Ascending aorta (tissue), 2 donors: ENCODE data around the gene GAST. TPM values are rescaled to one million over a fixed set of nuclear protein-coding genes. Genes with fewer than 3 reads are reported as not detected.
"Not testable (repeated sequence)": the region's sequence is repeated elsewhere in the genome, so short reads cannot be mapped to it uniquely, and the experiment has no call there.

Experiments used
- DNase-seq, 2 donors: peaks; one replicate each; pipeline ENCODE4 v3.0.0-alpha.2; 2019; ENCODE audit warnings: low spot score in 2 of 2
- H3K27ac ChIP-seq, 2 donors: fragments of 200-600 bp; sonication (generic); one replicate each; pipeline ENCODE4 v1.5.1; 2016 to 2017; ENCODE audit warnings: mild to moderate bottlenecking in 1 of 2
- H3K27me3 ChIP-seq: fragments of 200-600 bp; sonication (generic); one replicate; pipeline ENCODE4 v1.5.1; 2017
- H3K36me3 ChIP-seq, 2 donors: fragments of 200-600 bp; sonication (generic); one replicate each; pipeline ENCODE4 v1.5.1; 2016
- H3K4me1 ChIP-seq, 2 donors: fragments of 200-600 bp; sonication (generic); one replicate each; pipeline ENCODE4 v1.5.1; 2016 to 2017; ENCODE audit warnings: mild to moderate bottlenecking in 1 of 2
- H3K4me3 ChIP-seq, 2 donors: fragments of 200-600 bp; sonication (generic); one replicate each; pipeline ENCODE4 v1.5.1; 2016 to 2017; ENCODE audit warnings: mild to moderate bottlenecking in 1 of 2
- H3K9me3 ChIP-seq, 2 donors: fragments of 200-600 bp; sonication (generic); one replicate each; pipeline ENCODE4 v1.5.1; 2016
- intact Hi-C: fragments of 100-400 bp; cut with DNase I; formaldehyde crosslinking; loops from one replicate; pipeline ENCODE4 v1.15.1; 2023
- total RNA-seq: library from RNA; depleted of rRNA; stranded (reverse); fragments of >200 nt; gene quantifications from one replicate; pipeline ENCODE4 v1.1.0, GENCODE V29; 2016
- TF ChIP-seq, protein P1 (sequence below), 3 experiments: fragments of 200-600 bp in 2 of 3; fragments of 450-650 bp in 1 of 3; sonication (generic) in 2 of 3; IDR thresholded peaks; one replicate each; pipeline ENCODE4 v1.5.1; 2016 to 2019; ENCODE audit warnings: antibody characterized with exemption in 3 of 3, mild to moderate bottlenecking in 1 of 3, moderate library complexity in 1 of 3

Gene GAST
- total RNA-seq, 1 donor from 2014 or later: not detected

DNA sequence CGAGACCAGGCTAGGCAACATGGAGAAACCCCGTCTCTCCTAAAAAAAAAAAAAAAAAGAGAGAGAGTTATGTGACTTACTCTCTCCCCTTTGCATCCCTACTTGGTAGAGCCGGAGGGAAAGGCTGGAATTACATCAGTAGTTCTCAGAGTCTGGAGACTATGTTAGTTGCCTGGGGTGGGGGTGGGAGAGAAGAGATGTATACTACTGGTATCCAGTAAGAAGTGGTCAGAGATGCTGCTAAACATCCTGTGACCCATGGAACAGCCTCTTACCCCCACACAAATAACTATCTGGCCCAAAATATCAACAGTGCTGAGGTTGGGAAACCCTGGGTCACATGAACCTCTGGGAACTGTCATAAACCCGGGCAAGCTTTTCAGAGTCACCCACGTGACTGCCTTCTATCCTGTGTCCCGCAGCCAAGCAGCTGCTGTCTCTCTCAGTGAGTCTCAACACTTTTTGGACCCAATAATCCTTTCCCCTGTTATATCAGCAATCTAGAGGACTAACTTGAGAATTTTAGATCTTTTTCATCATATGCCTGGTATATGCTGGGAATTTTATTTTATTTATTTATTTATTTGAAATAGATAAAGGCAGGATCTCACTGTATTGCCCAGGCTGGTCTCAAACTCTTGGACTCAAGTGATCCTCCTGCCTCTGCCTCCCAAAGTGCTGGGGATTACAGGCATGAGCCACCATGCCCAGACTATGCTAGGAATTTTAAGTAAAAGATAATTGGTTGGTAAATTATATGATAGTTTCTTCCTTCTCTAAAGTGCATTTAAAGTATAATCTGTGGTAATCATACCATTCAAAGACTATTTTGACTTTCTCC lies 14.8 kb upstream of the GAST start:
- H3K4me1 ChIP-seq: no peaks in the 10 kb centered on the region
- H3K27me3 ChIP-seq: no peaks in the 10 kb centered on the region
- peak in 1 of 2 donors; percentile 77 for DNase-seq
- H3K9me3 ChIP-seq: no peaks in the 10 kb centered on the region
- intact Hi-C loops: no loop called here
- H3K4me3 ChIP-seq: no peak overlapping the region
- no peak overlapping the region for H3K27ac ChIP-seq
- peaks cover 31 to 32% of the 10 kb centered on the region in 2 donors for H3K36me3 ChIP-seq
- TF ChIP-seq, protein P1, sequence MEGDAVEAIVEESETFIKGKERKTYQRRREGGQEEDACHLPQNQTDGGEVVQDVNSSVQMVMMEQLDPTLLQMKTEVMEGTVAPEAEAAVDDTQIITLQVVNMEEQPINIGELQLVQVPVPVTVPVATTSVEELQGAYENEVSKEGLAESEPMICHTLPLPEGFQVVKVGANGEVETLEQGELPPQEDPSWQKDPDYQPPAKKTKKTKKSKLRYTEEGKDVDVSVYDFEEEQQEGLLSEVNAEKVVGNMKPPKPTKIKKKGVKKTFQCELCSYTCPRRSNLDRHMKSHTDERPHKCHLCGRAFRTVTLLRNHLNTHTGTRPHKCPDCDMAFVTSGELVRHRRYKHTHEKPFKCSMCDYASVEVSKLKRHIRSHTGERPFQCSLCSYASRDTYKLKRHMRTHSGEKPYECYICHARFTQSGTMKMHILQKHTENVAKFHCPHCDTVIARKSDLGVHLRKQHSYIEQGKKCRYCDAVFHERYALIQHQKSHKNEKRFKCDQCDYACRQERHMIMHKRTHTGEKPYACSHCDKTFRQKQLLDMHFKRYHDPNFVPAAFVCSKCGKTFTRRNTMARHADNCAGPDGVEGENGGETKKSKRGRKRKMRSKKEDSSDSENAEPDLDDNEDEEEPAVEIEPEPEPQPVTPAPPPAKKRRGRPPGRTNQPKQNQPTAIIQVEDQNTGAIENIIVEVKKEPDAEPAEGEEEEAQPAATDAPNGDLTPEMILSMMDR (IDR thresholded peaks at IDR 0.05): no peak

- intact Hi-C loops, H3K36me3 ChIP-seq, DNase-seq, H3K4me3 ChIP-seq, H3K27ac ChIP-seq, H3K27me3 ChIP-seq, H3K9me3 ChIP-seq, H3K4me1 ChIP-seq: not testable (repeated sequence)
These were observed 11.3 kb upstream of the GAST start for GRCh38 chr17:41700843-41701242.

GRCh38 chr17:41702712-41703111 lies 9.4 kb upstream of the GAST start:
- no peaks in the 10 kb centered on the region for H3K4me1 ChIP-seq
- no peak overlapping the region for H3K27ac ChIP-seq
- TF ChIP-seq, protein P1 (IDR thresholded peaks at IDR 0.05): no peak
- no peaks in the 10 kb centered on the region for H3K36me3 ChIP-seq
- no peak overlapping the region for H3K4me3 ChIP-seq
- no peaks in the 10 kb centered on the region for H3K27me3 ChIP-seq
- DNase-seq: no peak
- intact Hi-C loops: no loop called here
- H3K9me3 ChIP-seq: no peaks in the 10 kb centered on the region

DNA sequence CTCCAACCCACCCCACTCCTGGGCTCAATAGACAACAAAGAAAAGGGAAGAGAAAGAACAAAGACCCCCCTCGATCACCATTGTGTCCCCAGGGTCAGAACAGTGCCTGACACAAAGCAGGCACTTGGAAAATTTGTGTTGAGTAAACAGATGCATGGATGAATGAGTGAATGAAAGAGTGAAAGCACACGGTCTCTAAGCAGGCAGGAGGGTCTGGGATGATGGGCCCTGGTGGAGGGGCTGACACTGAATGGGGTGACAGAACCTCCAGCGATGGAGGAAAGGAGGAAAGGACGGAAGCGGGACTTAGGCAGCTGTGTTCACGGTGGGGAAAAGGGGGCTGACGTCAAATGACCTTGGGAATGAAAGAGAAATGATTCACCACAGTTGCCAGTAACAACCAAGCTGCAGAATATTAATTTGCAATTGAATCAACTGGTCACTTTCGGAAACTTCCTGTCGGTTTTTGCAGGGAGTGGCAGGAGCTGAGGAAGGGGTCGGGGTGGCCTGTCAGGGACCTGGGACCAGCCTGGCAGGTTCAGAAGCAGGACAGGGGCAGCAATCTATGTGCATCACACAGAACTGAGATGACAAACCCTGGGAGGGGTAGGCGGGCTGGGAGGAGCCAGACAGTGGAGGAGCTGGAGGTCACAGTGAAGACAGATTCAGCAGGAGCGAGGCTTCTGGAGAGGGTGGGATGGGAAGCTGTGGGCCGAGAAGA lies 6.7 kb upstream of the GAST start:
- intact Hi-C loops: no loop called here

DNA sequence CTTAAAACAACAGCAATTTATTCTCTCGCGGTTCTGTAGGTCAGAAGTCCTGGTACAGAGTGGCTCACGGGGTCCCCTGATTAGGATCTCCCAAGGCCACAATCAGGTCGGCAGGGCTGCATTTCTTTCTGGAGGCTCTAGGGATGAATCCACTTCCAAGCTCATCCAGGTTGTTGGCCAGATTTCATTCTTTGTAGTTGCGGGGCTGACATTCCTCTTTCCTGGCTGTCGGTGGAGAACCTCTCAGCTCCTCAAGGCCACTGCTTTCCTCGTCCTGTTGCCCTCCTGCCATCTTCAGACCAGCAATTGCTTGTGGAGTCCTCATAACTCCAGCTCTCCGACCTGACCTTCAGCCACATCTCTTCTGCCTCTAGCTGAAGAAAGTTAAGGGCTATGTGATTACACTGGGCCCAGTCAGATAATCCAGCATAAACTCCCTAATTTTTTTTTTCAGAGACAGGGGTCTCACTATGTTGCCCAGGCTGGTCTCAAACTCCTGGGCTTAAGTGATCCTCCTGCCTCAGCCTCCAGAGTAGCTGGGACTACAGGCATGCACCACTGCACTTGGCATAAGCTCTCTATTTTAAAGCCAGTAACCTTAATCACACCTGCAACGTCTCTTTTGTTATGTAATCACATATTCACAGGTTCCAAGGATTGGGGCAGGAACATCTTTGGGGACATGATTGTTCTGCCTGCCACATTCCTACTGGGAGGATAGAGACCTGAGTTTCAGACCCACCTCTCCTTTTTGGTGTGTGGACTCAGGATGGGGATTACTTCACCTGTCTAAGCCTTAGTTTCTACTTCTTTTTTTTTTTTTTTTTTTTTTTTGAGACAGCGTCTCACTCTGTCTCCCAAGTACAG lies 4.1 kb upstream of the GAST start:
- no peaks in the 10 kb centered on the region for H3K36me3 ChIP-seq
- H3K9me3 ChIP-seq: no peaks in the 10 kb centered on the region
- H3K4me3 ChIP-seq: no peak overlapping the region
- no peaks in the 10 kb centered on the region for H3K27me3 ChIP-seq
- H3K27ac ChIP-seq: no peak overlapping the region
- TF ChIP-seq, protein P1 (IDR thresholded peaks at IDR 0.05): no peak
- intact Hi-C loops: no loop called here
- no peak for DNase-seq
- no peaks in the 10 kb centered on the region for H3K4me1 ChIP-seq

More for the DNA sequence above, 6.7 kb upstream of the GAST start:
- TF ChIP-seq, protein P1 (IDR thresholded peaks at IDR 0.05): no peak
- Histone ChIP-seq H3K27ac (no peak overlapping the region), H3K9me3 (no peaks in the 10 kb centered on the region), H3K27me3 (no peaks in the 10 kb centered on the region), H3K4me1 (no peaks in the 10 kb centered on the region), H3K36me3 (no peaks in the 10 kb centered on the region), H3K4me3 (no peak overlapping the region)
- no peak for DNase-seq
